HG03442 (cell line): ENCODE measurements around the gene CTNND2.

Experiments used
- ATAC-seq: cut with Tn5 transposase; IDR thresholded peaks from one replicate; pipeline ENCODE4 v1.9.1; 2021; ENCODE audit warnings: mild to moderate bottlenecking, moderate library complexity; ENCODE audit not compliant: unreplicated experiment

Gene CTNND2

DNA sequence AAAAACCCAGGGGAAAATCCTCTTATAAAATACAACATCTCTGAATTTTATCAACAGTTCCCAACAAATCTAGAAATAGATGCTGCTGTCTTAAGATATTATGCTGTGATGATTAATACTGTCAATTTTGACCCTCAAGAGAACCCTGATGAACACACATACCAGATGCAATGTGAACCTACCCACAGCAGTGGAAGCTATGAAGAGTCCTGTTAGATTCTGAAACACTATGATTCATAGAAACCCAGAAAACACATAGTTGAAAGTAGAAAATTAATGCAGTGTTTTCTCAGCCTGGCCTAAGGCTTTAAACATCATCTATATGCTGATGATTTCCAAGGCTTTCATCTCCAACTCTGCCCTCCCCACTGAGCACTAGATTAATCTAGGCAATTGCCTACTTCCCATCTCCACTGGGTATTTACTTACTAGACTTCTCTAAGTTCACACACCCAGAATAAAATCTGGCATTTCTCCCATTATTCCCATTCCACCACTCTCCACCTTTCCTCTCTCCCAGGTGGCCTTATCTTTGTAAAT lies 296.2 kb downstream of the CTNND2 start:
- no peak for ATAC-seq

DNA sequence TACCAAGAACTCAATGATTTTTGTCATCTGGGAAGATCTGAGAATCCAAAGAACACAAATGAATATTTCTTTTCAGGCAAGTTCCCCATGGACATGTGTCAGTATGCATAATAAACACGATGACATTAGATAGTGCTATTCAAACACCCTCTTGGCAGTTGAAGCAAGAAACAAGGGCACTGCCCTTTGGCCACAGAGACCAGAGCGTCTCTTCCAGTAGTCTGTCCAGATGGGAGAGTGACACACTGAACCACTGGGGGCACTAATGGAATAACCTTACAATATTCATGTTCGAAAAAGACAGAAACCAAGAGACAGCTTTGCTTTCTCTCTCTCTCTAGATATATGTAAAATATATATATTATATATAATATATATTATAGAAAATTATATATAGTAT lies 301.9 kb downstream of the CTNND2 start:
- ATAC-seq, result no peak

DNA sequence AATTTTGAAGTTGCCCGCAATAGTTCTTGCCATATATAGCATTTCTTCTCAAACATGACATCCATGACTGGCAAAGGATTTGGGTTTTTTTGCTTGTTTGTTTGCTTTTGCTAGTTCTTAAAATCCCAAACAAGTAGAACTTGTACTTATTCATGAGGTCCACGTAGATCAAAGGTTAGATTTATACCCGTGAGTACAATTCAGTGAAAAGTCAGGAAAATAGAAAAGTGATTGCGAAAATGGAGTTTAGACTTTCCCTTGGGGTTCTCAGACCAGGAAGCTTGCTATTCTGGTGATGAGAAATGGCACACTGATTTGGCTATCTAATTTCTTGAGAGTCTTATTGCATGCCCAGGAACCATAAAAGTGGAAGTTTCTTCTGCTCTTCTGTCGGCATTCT lies 304.7 kb downstream of the CTNND2 start:
- no peak for ATAC-seq

DNA sequence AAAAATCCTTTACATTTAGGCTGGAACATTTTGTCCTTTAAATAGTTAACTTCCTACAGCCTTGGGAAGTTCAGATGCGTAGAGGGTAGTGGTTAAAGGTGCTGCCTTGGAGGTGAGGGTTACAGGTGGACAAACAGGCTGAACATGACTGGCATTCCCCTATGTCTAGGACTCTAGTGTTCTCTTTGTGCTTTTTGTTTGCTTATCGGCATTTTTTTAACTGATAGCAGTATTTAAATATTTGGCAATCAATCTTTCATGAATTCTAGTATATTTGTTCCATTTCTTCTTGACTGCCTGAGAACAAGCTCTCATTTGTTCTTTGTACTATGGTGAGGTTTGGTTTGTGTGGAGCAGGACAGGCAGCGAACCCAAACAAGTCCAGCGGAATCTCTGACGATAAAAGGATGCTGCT lies 307.6 kb downstream of the CTNND2 start:
- ATAC-seq, result no peak

DNA sequence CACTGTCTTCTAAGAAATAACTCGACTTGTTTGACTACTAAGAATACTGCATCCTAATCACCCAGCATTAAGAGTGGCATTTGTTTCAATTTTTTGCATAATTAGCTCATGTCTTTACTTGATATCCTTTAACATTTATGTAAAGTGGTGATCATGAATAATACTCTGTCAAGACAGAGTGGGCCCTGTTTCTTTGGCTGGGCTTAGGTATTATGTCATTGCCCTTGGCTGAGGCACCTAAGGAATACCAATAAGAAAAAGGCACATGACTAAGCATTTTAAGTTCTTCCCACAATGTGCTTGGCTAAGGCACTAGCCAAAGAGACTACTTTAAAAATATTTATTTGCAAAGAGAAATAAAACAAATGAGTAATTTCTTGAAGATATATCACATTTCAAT lies 308.1 kb downstream of the CTNND2 start:
- no peak for ATAC-seq

DNA sequence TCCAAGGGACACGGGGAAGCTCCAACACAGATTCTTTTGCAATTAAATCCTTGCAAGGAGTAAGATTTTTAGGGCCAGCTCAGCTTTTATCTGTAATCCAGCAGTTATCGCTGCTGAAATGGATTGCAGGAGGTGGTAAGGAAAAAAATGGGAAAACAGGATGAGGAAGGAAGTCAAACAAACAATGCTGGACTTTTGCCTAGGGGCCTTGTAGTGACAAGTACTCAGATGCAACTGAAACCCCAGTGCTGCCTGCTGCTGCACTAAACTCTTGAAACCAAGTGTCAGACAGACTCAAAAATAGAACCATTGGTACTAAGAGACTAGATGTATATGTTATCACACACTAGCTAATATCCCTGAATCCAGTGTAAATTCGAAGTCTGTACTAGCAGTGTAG lies 309.2 kb downstream of the CTNND2 start:
- ATAC-seq, result no peak

DNA sequence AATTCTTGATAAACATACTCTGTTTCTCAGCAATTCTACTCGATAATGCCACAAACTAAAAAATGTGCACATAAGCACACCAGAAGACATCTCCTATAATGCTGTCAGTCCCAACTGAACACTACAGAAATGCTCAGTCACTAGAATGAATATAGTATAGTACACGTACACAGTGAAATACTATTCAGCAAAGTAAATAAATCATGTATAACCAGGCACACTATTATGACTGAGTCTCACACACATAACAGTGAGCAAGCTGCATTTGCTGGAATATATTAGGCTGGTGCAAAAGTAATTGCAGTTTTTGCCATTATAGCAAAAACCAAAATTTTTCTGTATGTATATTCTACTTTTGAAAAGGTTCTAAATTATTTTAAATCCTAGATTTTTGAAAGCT lies 310.2 kb downstream of the CTNND2 start:
- ATAC-seq, result no peak

DNA sequence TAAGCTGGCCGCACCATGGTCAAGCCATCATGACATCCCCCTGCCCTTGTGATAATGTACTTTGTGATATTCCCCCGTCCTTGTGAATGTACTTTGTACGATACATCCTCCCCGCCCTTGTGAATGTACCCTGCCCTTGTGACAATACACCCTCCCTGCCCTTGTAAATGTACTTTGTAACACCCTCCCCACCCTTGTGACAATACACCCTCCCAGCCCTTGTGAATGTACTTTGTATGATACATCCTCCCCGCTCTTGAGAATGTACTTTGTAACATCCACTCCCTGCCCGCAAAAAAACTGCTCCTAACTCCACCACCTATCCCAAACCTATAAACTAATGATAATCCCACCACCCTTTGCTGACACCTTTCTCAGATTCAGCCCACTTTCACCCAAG lies 313.8 kb downstream of the CTNND2 start:
- ATAC-seq, result no peak

DNA sequence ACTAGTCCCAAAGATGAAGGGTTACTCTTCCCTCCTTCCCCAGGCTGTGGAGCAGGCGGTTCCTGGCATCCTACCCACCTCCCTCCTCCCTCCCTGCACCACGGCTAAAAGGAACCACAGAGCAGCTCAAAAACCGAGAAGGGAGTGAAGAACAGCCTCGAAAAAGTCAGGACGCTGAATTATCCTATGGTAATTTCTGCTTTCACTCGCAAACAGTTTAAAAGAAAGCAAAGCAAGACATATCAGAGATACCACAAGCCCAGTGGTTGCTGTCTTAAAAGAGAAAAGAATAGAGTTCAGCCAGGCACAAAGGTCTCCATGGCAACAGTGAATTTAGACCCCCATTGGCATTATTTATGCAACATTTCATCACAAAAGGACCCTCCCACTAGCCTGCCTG lies 315.4 kb downstream of the CTNND2 start:
- no peak for ATAC-seq

DNA sequence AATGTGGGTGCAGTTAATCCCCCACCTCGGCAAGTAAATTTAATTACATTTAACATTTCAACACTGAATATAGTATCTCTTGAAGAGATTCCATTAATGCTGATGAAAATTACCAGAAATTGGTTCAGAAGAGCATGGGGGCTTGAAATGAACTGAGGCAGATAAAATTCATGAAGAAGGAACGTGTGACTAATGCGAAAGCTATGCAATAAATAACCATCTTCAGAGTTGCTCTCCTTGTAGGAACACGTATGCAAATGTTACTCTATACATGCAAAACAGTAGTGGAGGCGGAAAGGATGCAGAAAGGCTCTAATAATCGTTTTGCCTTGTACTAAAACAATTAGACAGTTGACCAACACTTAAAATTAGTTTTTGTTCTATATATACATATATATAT lies 320.2 kb downstream of the CTNND2 start:
- no peak for ATAC-seq

DNA sequence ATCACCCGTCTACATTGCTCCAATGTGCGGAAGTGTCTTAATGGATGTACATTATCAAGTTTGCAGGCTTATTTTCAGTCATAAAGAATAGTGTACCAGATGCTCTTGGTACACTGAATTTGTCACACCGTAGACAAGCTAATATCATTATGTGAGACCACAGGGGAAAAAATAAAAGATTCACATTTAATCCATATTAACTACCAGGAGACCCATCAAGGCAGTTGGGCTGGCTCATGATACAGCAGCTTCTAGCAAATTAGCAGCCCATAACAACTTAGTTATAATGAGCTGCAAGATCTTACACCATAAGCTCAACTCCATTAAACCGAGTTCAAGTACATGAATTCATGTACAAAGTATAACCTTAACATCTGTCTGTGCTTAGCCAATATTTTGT lies 324.9 kb downstream of the CTNND2 start:
- ATAC-seq, result no peak

DNA sequence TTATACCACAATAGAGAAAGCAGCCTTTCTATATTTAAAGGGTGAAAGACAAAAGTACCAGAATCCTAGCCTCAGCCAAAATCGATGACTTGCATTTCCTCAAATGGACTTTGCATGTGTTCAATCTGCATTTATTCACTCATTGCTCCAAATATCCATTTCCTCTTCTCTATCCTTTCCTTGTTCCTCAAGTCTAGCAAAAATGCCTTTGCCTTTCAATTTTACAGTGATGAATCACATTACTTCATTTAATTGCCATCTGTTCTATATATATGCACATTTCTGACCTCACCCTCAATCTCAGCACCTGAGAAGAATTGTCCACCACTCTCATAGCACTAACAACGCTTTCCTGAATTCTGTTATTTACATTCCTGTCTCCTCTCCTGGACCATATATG lies 329.5 kb downstream of the CTNND2 start:
- ATAC-seq, result no peak

DNA sequence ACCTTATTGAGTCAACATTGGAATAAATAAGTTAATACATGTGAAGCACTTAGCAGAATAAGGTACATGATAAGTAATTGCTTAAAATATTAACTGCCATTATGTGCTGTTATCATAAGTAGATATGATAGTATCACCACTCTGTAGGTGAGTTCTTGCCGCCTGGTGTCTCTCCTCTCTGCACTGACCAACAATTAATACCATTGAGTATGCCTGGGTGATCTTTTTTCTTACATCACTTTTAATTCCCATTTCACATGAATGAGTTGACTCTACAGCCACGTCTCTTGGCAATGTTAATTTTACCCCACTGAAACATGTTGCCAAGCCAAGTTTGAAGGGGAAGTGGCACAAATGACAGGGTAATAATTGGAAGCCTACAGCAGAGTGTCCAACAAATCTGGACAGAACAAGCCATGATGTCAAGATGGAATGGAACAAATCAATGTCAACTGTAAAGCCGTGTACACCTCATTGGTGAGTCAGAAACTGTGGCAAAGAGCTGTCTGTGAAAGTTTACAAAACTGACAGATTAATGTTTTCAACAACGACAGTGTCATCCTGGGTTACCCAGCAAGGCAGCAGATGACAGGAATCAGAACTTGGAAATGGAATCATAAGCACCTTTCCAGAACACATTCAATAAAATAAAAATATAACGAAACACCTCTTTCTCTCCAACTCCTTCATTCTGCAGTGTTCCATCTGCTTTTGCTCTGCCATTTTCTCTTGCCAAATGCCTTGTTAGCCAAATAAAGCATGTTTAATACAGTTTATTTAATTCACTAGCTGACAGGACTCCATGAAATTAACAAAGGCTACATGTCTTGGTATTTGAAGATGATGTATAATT lies 330.9 kb downstream of the CTNND2 start:
- ATAC-seq, result no peak

DNA sequence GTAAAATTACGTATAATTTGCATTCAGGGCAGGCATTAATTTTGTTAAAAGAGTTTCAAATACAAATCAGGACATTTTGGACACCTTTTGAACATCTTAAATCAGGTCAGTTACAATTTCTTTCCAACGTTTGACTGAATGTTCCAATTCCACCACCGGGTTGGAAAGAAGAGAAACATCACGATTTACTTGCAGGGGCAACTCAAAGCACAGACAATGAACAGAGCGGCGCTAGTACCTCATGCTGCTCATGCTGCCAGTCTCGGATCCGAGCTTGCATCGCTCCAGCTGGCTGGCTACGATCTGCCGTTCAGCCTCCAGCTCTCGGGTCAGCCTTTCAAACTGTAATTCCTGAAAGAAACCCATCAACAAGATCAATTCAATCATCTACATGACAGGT lies 339.5 kb downstream of the CTNND2 start:
- ATAC-seq, result no peak

DNA sequence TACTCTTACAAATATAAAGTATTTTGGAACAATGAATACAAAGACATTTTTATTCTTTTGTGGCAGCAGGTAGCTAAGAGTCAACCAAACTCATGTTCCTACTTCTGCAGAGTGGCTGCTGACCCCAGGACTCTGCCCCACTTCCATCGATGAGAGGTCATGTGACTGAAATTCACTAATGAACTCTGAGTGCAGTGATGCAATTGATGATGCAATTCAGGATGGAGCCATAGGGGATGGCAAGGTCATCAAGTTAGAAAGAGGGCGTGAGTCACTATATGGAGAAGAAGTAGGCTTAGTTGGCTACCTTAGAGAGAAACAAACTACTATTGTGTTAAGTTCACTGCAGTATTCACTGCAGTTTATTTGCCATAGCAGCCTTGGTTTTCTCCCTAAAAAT lies 340.4 kb downstream of the CTNND2 start:
- ATAC-seq, result no peak

DNA sequence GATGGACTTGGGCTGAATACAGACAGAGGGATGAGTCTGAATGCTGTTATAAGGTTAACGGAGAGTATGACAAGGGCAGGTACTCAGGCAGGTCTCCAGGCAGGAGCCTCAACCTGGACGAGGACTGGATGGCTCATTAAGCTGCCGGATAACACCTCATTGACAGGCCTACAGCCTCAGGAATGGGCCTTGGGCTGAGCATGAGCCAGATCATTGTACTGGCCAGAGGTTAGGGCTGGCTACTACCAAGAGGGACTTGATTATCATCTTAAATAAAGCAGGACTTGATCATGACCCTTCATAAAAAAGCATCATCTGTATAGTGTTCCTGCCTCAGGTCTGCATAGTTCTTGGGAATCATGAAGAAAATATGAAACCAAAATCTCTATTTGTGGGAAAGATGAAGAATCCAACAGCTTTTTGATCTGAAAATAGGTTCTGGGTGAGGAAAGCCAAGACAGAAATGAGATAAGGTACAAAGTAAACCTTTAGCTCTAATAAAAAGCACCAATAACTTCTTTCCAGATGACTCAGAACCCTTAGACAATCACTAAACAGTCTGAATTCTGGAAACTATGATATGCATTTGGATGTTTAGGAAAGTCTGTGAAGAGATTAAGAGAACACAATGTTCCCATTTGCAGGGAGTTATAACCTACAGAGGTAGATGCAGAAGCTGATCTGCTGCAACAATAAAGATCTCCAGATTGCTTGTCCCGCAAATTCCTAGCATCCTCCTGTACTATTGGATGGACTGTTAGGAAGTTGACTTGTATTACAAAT lies 343.1 kb downstream of the CTNND2 start:
- ATAC-seq, result no peak

DNA sequence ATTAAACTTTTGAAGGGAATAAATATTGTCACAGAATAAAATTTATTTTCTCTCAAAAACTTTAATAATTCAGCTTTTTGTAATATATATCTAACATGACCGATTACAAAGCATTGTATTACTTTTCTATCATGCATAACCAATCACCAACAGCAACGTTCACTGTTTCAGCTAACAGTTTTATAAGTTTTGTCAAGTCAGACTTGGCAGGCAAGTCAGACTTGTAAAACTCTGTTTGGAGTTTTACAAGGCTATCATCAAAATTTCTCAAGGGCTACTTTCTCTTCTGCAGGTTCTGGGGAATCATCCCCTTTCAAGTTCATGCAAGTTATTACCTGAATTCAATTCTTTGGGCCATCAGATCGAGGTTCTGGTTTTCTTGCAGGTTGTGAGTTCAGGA lies 347.2 kb downstream of the CTNND2 start:
- ATAC-seq, result no peak

DNA sequence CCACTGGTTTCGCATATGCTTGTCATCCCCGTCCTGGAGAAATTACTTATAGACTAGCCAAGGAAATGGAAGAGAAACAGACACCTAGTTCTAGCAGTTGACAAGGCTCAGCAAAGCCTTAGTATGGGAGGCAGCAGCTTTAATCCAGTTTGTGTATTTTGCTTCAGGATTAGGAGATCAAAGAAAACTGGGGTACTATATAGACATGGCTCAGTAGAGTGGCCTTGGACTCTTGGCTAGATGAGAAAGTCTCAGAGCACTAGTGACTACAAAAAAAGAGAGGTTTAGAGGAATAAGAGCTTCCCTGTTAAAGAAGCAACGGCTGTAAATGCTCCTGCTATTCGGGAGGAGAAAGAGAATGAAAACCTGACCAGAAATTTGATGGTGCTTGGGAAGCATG lies 349.1 kb downstream of the CTNND2 start:
- no peak for ATAC-seq

DNA sequence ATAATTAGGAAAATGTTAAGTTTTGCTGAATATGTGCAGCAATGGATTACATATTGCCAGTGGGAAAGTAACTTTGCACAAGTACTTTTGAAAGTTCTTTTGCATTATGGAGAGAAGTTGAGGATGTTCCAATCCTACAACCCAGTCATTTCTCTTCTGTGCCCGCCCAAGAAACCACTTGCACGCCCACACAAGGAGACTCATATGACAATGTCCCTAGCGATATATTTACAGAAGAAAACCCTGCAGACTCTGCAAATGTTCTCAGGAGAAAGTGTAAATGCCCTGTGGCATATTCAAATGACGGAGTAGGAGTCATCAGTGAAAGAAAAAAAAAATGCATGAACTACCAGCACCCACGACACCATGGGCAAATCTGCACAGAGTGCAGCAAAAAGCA lies 356.5 kb downstream of the CTNND2 start:
- ATAC-seq, result no peak

DNA sequence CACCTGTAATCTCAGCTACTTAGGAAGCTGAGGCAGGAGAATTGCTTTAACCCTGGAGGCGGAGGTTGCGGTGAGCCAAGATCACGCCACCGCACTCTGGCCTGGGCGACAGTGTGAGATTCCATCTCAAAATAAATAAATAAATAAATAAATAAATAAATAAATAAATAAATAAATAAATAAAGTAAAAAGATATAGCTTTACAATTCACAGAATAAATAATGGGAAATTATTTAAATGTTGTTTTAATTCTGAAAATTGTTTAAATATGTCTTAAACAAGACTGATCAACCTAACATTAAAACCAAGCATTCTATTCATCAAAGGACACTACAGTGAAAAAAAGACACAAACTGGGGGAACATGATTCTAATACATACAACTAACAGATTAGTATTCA lies 357.1 kb downstream of the CTNND2 start:
- no peak for ATAC-seq

DNA sequence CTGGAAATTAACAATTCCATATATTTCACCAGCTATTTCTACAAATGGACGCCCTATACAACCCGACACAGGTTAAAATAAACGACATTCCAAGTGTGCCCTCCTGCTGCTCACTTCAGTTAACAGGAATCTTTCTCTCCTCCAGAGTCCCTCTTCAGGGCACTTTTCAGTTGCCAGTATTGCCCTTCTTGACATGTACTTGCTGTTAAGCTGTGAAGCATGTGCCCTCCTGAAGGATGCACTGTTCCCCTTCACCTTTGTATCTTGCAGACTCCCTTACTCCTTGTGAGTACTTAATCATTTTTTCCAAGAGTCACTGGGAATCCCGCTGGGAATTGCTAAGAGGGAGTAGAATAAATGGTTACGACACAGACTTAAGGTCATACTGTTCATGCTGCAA lies 364.1 kb downstream of the CTNND2 start:
- ATAC-seq, result no peak
